CD4-positive, alpha-beta T cell treated with Interleukin-1 beta for 1 hour (primary cell): ENCODE measurements around the gene LRRC8E.
A peak's percentile ranks its signal among the peaks of the same experiment; 100 is the strongest.

Experiments
- DNase-seq, 2 donors: peaks; one replicate each; pipeline ENCODE4 v3.0.0-alpha.2; 2020 to 2022

Gene LRRC8E

GRCh38 chr19:7868671-7869452 is 19.4 kb upstream of the LRRC8E start:
- peak; percentile 88 to 89 for DNase-seq

DNA sequence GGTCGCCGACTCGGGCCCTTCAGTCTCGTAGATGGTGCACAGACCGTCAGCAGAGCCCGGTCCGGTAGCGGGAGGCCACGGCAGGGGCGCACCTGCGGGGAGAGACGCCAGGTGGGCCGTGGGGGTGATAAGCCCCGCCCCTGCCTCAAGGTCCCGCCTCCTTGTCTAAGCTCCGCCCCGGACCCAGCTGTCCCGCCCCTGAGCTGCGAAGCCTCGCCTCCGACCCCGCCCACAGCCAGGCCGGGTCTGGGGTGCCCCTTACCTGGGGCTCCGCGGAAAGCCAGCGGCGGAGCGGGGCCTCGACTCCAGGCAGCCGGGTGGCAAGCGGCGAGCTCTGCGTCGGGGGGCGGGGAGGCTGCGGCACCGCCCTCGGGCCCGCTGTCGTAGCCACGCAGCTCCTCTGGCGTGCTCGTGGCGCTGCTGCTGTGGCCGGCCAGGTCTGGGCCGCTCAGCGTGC is 18.8 kb upstream of the LRRC8E start:
- peak; percentile 75 to 86 for DNase-seq

- DNase-seq = peak; percentile 64 to 66
Measured at GRCh38 chr19:7869910-7870511, 18.3 kb upstream of the LRRC8E start.

- DNase-seq = peak; percentile 57 to 70
Measured at GRCh38 chr19:7870571-7871436, 17.5 kb upstream of the LRRC8E start.

- peak; percentile 88 to 89 for DNase-seq
Measured at GRCh38 chr19:7871437-7872305, 16.6 kb upstream of the LRRC8E start.

DNA sequence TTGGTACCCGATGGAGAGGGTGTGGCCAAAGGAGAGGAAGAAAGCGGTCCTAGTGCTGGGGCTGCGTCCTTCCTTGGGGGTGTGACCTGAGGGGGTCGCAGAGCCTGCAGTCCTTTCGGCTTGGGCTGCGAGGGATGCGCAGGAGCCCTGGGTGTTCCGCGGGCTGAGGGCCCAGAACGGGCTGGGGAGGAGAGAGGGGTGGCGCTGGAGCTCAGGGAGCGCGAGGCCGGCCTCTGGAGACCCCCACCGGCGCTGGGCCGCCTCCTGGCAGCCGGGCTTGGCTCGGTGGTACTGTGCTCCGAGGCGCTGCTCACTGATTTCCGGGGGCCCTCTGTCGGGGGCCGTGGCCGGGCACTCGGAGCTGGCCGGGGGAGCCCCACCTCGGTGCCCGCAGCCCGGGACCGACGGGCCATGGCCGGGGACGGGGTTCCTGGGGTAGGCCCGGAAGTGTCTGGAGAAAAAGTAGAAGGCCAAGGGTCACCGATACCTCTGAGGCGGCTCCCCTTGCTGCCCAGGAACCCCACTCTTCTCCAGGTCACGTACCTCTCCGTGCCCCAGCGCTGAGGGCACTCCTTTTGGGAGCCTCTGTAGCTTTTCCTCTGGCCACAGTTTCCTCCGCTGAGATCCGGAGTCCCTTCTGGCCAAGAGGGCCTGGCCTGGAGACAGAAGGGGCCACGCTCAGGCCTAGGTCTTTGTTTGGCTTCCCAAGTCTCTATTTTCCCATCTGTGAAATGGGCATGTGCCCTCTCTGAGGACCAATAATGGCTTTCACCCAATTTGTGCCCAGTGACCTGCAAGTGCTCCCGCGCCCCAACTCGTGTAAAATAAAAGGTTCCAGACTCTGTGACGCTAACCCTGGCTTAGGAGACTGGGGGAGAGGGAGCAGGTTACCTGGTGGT is 15.8 kb upstream of the LRRC8E start:
- DNase-seq = no peak

DNA sequence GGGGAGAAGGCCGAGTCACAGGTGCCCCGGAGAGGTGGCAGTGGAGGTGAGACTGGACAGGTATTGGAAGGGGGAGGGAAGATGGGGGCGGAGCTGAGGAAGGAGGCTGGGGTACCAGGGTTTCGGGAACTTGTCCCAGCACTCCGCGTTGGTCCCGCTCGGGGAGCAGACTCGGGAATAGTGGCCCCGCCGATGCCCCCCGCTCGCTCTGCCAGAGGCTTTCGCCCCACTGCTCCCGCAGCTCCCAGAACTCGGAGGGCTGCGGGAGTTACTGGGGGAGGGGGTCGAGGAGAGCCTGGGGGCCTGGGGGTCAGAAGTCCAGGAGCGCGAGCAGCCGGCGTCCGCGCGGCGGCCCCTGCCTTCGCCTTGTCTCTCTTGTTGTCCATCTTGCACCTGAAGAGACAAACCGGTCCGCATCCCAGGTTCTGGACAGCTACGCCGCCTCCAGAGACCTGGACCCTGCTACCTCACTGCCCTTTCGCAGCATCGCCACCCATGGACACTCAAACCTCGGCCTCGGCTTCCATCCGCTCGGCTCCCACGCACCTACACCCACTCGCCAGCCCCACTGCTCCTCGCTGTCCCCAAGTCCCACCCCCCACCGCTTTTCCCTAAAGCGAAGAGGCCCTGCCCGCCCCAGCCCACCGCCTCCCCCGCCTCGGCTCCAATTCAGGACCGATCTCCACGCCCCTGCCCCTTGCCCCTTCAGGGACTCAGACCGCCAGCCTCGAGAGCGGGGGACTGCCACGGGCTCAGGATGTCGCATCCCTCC is 14.8 kb upstream of the LRRC8E start:
- no peak for DNase-seq

DNA sequence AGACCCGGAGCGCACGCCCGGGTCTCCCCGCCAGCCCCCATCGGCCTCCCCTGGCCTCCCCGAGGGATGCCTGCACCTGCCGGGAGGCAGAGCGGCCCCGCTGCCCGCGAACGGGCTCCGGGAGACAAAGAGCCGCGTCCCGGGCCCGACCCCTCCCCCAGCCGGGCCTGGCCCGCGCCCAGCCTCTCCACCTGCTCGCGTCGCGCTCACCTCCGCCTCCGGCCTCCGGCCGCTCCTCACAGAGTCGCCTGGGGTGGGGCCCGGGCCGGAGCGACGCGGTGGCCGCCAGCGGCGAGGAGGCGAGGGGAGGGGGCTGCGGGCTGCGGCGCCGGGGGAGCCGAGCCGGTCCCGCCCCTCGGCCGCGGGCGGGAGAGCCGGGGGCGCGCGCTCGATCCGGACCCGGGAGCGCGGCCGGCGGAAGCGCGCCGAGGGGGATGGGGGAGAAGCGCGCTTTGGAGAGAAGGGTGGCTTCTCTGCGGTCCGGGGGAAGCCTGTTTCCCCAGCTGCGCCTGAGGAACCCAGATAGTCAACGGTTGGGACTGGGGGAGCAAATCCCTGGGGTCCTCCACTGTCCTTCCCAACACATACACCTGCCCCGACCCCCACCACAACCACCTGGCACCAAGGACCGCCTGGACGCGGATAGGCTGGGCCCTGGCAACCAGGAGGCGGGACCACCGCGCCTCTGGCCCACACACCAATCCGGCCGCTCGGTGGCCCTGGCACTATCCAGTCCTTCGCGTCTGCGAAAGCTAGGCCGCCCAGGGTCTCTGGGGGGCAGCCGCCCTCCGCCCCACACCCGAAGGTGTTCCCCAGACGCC is 14.0 kb upstream of the LRRC8E start, which contains the start of gene PRR36:
Gene PRR36, minus strand, starts transcription at position 315 of the 821 bp plus-strand sequence. CDS start 701 bp downstream, outside the sequence.
- peak in 1 of 2 donors; percentile 7 for DNase-seq

GRCh38 chr19:7874897-7875273 is 13.4 kb upstream of the LRRC8E start:
- DNase-seq = no peak

DNA sequence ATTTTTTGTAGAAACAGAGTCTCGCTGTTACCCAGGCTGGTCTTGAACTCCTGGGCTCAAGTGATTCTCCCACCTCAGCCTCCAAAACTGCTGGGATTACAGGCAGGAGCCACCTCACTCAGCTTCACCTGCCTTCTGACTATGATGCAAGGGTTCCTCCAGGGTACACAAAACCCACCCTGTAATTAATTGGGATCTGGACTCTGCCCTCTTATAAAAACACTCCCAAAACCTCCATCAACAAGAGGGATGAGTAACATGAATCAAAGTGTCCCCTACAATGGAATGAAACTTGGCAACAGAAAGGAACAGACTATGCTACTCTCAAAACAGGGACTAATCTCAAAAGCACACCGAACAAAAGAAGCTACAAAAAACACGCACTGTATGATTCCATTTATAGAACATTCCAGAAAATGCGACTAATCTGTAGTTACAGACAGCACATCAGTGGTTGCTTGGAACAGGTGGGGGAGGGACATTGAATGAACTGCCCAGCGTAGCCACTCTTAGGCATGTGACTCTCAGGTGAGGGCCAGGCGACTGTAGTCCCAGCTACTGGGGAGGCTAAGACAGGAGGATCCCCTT is 11.0 kb upstream of the LRRC8E start:
- DNase-seq = no peak

DNA sequence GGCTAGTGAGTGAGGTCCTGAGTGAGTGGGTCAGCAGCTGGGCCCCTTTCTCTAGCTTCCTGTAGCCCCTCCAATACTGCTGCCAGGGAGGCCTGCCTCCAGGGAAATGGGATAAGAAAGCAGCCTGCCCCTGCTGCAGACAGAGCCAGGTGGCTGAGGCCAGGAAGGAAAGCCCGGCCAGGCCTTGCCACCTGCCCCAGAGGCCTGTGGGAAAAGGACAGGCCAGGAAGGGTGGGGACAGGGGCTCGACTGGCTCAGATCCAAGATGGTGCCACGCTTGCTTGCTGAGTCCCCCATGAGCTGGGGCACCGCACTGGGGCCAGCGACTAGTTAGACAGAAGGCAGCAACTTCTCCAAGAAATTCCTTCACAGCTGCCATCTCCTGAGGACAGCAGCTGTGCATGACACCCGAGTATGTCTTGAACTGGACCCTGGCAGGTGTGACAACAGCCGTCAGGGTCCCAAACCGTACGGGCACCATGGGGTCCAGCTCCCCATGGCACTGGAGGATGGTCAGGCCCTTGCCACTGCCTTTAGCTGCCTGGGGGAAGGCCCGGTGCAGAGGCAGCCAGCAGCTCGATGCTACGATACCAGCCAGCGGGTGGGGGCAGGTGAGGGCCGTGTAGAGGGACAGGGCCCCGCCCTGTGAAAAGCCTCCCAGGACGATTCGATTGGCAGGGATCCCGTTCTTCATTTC is 9.1 kb upstream of the LRRC8E start:
- DNase-seq = no peak

DNA sequence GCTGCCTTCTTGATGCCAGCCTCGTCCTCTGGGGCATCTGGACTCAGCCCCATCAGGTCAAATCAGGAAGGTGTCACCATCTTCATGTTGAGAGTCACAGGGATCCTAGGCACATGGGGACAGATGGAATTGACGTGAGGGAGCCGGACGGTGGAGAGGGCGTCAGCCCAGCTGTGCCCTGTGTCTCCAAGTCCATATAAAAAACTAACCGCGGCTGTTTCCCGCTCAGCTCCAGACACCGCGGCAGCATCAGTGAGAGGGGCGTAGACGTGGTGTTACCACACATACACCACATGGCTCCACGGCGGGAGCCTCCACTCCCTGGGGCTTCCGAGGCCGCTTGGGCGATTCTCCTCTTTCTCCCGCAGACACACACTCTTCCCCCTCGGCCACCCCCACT is 8.5 kb upstream of the LRRC8E start:
- DNase-seq = no peak

DNA sequence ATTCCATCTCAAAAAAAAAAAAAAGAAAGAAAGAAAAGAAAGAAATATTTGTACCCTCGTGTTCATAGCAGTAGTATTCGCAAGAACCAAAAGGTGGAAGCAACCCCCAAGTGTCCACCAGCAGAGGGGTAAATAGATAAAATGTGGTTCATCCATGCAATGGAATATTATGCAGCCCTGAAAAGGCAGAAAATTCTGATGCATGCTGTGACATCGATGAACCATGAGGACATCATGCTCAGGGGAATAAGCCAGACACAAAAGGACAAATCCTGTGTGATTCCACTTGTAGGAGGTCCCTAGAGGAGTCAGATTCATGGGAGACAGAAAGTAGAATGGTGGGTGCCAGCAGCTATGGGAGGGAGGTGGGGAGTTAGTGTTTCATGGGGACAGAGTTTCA is 6.4 kb upstream of the LRRC8E start:
- DNase-seq = no peak

DNA sequence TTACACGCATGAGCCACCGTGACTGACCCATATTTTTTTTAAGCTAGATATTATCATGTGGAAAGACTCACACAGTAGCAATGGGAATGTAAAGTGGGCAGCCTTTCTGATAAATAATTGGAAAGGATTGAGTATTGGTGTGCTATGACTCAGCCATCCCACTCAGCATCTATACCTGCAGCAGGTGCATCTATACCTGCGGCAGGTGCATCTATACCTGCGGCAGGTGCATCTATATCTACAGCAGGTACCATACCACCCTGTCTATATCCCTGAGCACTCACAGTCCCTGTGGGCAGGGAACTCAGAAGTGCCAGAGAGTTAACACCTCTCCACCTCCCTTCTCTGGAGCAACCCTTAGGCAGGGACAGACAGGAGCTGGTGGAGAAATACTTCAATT is 5.2 kb upstream of the LRRC8E start:
- no peak for DNase-seq

GRCh38 chr19:7883796-7884570 is 4.3 kb upstream of the LRRC8E start:
- no peak for DNase-seq

GRCh38 chr19:7885818-7886217 is 2.5 kb upstream of the LRRC8E start:
- no peak for DNase-seq

- DNase-seq = no peak
Measured at GRCh38 chr19:7887408-7888144, 734 bp upstream of the LRRC8E start.
